ENCODE measurements around the gene ALOX12B. TPM values are rescaled to one million over a fixed set of nuclear protein-coding genes. Genes with fewer than 3 reads are reported as not detected.

ALOX12B gene
- not detected for total RNA-seq (2021; fragmentation: NEBNext Ultra II Directional; extraction: Animal tissue kit (Norgen Biotek cat#: 25700))
- long read RNA-seq = 0 reads

- Mint-ChIP-seq H3K27me3 (ENCODE audit: insufficient read depth) (peaks cover 52% of the 10 kb centered on the region), H3K9me3 (no peaks in the 10 kb centered on the region), H3K27ac (no peak within 1 kb of the TSS), H3K4me1 (ENCODE audit: low read depth) (peaks cover 5% of the 10 kb centered on the region; the same call in 1 of the 2 replicates), H3K4me3 (no peak within 1 kb of the TSS), H3K36me3 (ENCODE audit: low read depth) (no peaks in the 10 kb centered on the region)
- TF ChIP-seq CTCF (IDR thresholded peaks at IDR 0.05) = no peak
- no peak for DNase-seq
Observed at GRCh38 chr17:8087075-8087951, at the start of gene ALOX12B. Gene ALOX12B, minus strand, starts transcription at chr17:8087716. Its CDS starts 274 bp downstream, at chr17:8087442.

GRCh38 chr17:8133941-8134340, 46.4 kb upstream of the ALOX12B start:
- Mint-ChIP-seq H3K9me3 (no peaks in the 10 kb centered on the region), H3K27me3 (ENCODE audit: insufficient read depth) (peaks cover 1% of the 10 kb centered on the region), H3K4me3 (no peak overlapping the region), H3K4me1 (ENCODE audit: low read depth) (peaks cover 28% of the 10 kb centered on the region), H3K36me3 (ENCODE audit: low read depth) (no peaks in the 10 kb centered on the region), H3K27ac (peak overlapping the region; percentile 43)
- TF ChIP-seq CTCF (IDR thresholded peaks at IDR 0.05) = no peak
- no peak for DNase-seq

- 0 out of 2 replicates have a peak overlapping the region, but pooled peaks have one; percentile 43 for H3K27ac Mint-ChIP-seq
- no peaks in the 10 kb centered on the region for H3K36me3 Mint-ChIP-seq (ENCODE audit: low read depth)
- peaks cover 28% of the 10 kb centered on the region for H3K4me1 Mint-ChIP-seq (ENCODE audit: low read depth)
- H3K27me3 Mint-ChIP-seq (ENCODE audit: insufficient read depth) = peaks cover 1% of the 10 kb centered on the region
- H3K9me3 Mint-ChIP-seq = no peaks in the 10 kb centered on the region
- no peak for TF ChIP-seq CTCF (IDR thresholded peaks at IDR 0.05)
- DNase-seq = no peak
- no peak overlapping the region for H3K4me3 Mint-ChIP-seq
Observed at GRCh38 chr17:8133399-8133798, 45.9 kb upstream of the ALOX12B start.

GRCh38 chr17:8131844-8132441, 44.4 kb upstream of the ALOX12B start:
- H3K27ac Mint-ChIP-seq = peak overlapping the region; percentile 29; the same call in 1 of the 2 replicates
- DNase-seq = peak; percentile 58
- H3K36me3 Mint-ChIP-seq (ENCODE audit: low read depth) = no peaks in the 10 kb centered on the region
- H3K4me1 Mint-ChIP-seq (ENCODE audit: low read depth) = peaks cover 34% of the 10 kb centered on the region
- peaks cover 1% of the 10 kb centered on the region for H3K27me3 Mint-ChIP-seq (ENCODE audit: insufficient read depth)
- no peak overlapping the region for H3K4me3 Mint-ChIP-seq
- no peaks in the 10 kb centered on the region for H3K9me3 Mint-ChIP-seq
- no peak for TF ChIP-seq CTCF (IDR thresholded peaks at IDR 0.05)

GRCh38 chr17:8128125-8128784, 40.7 kb upstream of the ALOX12B start:
- Mint-ChIP-seq H3K27me3 (ENCODE audit: insufficient read depth) (peaks cover 4% of the 10 kb centered on the region), H3K27ac (no peak overlapping the region), H3K4me1 (ENCODE audit: low read depth) (peaks cover 55% of the 10 kb centered on the region), H3K36me3 (ENCODE audit: low read depth) (no peaks in the 10 kb centered on the region), H3K9me3 (no peaks in the 10 kb centered on the region), H3K4me3 (no peak overlapping the region)
- no peak for TF ChIP-seq CTCF (IDR thresholded peaks at IDR 0.05)
- no peak for DNase-seq
